ENCODE data around the gene POGZ.

Gene POGZ

GRCh38 chr1:151361883-151362282 is 97.4 kb downstream of the POGZ start:
- Histone ChIP-seq H3K4me1 (ENCODE audit: control insufficient read depth, insufficient read depth, low read length) (no peaks in the 10 kb centered on the region), H3K36me3 (ENCODE audit: control insufficient read depth in 2 of 2, insufficient read depth in 2 of 2, low read length in 2 of 2) (peaks cover 23 to 26% of the 10 kb centered on the region in 2 donors), H3K27me3 (ENCODE audit: control insufficient read depth in 1 of 2, insufficient read depth in 2 of 2, low read length in 2 of 2) (no peaks in the 10 kb centered on the region), H3K9me3 (ENCODE audit: control insufficient read depth in 2 of 2, low read length in 2 of 2) (peaks cover 0 to 5% of the 10 kb centered on the region in 2 donors), H3K4me3 (ENCODE audit: low read length in 2 of 2) (no peak overlapping the region), H3K9ac (ENCODE audit: low read length in 2 of 2) (no peak overlapping the region), H3K27ac (ENCODE audit: low read length) (no peak overlapping the region)

GRCh38 chr1:151356696-151357095 is 102.6 kb downstream of the POGZ start:
- Histone ChIP-seq H3K9ac (ENCODE audit: low read length in 2 of 2) (no peak overlapping the region), H3K4me3 (ENCODE audit: low read length in 2 of 2) (no peak overlapping the region), H3K36me3 (ENCODE audit: control insufficient read depth in 2 of 2, insufficient read depth in 2 of 2, low read length in 2 of 2) (no peaks in the 10 kb centered on the region), H3K27me3 (ENCODE audit: control insufficient read depth in 1 of 2, insufficient read depth in 2 of 2, low read length in 2 of 2) (no peaks in the 10 kb centered on the region), H3K4me1 (ENCODE audit: control insufficient read depth, insufficient read depth, low read length) (no peaks in the 10 kb centered on the region), H3K27ac (ENCODE audit: low read length) (no peak overlapping the region), H3K9me3 (ENCODE audit: control insufficient read depth in 2 of 2, low read length in 2 of 2) (no peaks in the 10 kb centered on the region)
